Left lung (tissue), 10 donors: ENCODE data around the gene FBXO22. TPM values are rescaled to one million over a fixed set of nuclear protein-coding genes. Genes with fewer than 3 reads are reported as not detected.

Source experiments
- ATAC-seq: fragments of 200-7000 bp; cut with Tn5 transposase; one replicate; pipeline ENCODE4 v1.9.1; 2020; ENCODE audit warnings: moderate library complexity
- DNase-seq, 4 donors: peaks; one replicate each; pipeline ENCODE4 v3.0.0-alpha.2; 2013 to 2020
- H3K27ac ChIP-seq, 2 donors: fragments of 200-600 bp; sonication (generic) in 1 of 2; one replicate each; pipeline versions ENCODE4 v1.5.0 to v1.8.0; 2020 to 2021
- H3K27me3 ChIP-seq, 2 donors: fragments of 200-600 bp; sonication (generic) in 1 of 2; one replicate each; pipeline versions ENCODE4 v1.5.0 to v1.8.0; 2020 to 2021
- H3K36me3 ChIP-seq, 2 donors: fragments of 200-600 bp; sonication (generic) in 1 of 2; one replicate each; pipeline versions ENCODE4 v1.5.0 to v1.8.0; 2020 to 2021
- H3K4me1 ChIP-seq, 2 donors: fragments of 200-600 bp; one replicate each; pipeline ENCODE4 v1.8.0; 2021
- H3K4me3 ChIP-seq, 2 donors: fragments of 200-600 bp; sonication (generic) in 1 of 2; one replicate each; pipeline versions ENCODE4 v1.5.0 to v1.8.0; 2020 to 2021; ENCODE audit warnings: mild to moderate bottlenecking in 1 of 2
- H3K9me3 ChIP-seq, 2 donors: fragments of 200-600 bp; sonication (generic) in 1 of 2; one replicate each; pipeline versions ENCODE4 v1.5.0 to v1.8.0; 2020 to 2021
- intact Hi-C, 2 donors: fragments of 100-400 bp; cut with DNase I; formaldehyde crosslinking; loops; one replicate each; pipeline versions ENCODE4 v1.11.2 to v1.14.2; 2022
- polyA plus RNA-seq, 6 donors: library from polyadenylated mRNA; unstranded; fragments of 120-200 nt; gene quantifications; one replicate each; pipeline ENCODE4 v1.2.1, GENCODE V29; 2013; ENCODE audit not compliant: insufficient read length in 6 of 6
- total RNA-seq, 2 donors: library from RNA; stranded (reverse); fragmentation: NEBNext Ultra II Directional; extraction: Animal tissue kit (Norgen Biotek cat#: 25700); gene quantifications; one replicate each; pipeline ENCODE4 v1.2.1, GENCODE V29; 2021
- TF ChIP-seq, protein P1 (sequence below), 2 donors: fragments of 200-600 bp; sonication (generic) in 1 of 2; IDR thresholded peaks; one replicate each; pipeline versions ENCODE4 v1.5.0 to v1.8.0; 2021; ENCODE audit warnings: antibody characterized with exemption in 2 of 2
- donor health status: DM: no; HTN: yes; CAD: no.
- donor health status: DM: no; HTN: no; CAD: no.

The FBXO22 gene
- total and polyA plus RNA-seq, 8 donors = 26.7 to 44.8 (median 37.4) TPM

DNA sequence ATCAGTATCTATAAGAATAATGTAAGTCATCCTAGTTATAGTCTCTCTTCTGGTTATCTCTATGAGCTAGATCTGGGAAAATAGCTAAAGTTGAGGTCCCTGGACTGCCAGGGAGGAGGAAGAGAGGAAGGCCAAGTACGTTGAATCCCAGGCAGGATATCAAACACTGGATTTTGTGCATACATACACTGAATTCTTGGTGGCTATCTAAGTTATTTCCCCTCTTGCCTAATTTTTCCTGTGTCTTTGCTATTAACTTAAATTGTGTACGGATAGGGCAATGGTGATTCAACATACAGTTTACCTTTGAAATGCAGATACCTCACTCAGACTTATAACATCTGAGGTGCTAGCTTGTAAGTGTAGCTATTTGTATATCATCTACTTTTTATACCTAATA, 27.2 kb downstream of the FBXO22 start:
- ATAC-seq (no peak), DNase-seq (no peak)
- intact Hi-C loops = no loop called here
- no peaks in the 10 kb centered on the region for H3K27me3 ChIP-seq
- peaks cover 0 to 57% of the 10 kb centered on the region in 2 donors for H3K36me3 ChIP-seq
- H3K27ac ChIP-seq = no peak overlapping the region
- TF ChIP-seq, protein P1, sequence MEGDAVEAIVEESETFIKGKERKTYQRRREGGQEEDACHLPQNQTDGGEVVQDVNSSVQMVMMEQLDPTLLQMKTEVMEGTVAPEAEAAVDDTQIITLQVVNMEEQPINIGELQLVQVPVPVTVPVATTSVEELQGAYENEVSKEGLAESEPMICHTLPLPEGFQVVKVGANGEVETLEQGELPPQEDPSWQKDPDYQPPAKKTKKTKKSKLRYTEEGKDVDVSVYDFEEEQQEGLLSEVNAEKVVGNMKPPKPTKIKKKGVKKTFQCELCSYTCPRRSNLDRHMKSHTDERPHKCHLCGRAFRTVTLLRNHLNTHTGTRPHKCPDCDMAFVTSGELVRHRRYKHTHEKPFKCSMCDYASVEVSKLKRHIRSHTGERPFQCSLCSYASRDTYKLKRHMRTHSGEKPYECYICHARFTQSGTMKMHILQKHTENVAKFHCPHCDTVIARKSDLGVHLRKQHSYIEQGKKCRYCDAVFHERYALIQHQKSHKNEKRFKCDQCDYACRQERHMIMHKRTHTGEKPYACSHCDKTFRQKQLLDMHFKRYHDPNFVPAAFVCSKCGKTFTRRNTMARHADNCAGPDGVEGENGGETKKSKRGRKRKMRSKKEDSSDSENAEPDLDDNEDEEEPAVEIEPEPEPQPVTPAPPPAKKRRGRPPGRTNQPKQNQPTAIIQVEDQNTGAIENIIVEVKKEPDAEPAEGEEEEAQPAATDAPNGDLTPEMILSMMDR (IDR thresholded peaks at IDR 0.05) = no peak
- peaks cover 0 to 6% of the 10 kb centered on the region in 2 donors for H3K4me1 ChIP-seq
- H3K4me3 ChIP-seq = no peak overlapping the region
- H3K9me3 ChIP-seq = no peaks in the 10 kb centered on the region

DNA sequence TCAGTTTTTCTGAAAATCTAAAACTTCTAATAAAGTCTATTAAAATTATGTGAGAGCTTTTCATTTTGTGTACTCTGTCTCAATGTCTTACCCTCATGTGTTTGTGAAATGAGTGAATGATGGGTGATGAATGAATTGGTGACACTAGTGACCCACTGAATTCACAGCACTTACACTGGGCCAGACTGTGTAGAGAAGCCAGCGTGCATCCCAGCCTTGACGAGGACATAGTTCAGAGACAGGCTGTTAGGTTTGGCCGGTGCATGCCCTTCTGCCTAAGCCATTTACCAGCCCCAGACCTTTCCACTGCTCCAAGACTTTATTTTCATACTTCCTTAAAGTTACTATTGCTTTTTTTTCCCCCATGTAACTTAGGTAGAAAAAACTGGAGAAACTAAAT, 38.8 kb downstream of the FBXO22 start:
- intact Hi-C loops = no loop called here
- TF ChIP-seq, protein P1 (IDR thresholded peaks at IDR 0.05) = no peak
- Histone ChIP-seq H3K36me3 (peaks cover 0 to 8% of the 10 kb centered on the region in 2 donors), H3K4me3 (no peak overlapping the region), H3K27me3 (peaks cover 0 to 12% of the 10 kb centered on the region in 2 donors), H3K4me1 (no peaks in the 10 kb centered on the region), H3K27ac (no peak overlapping the region), H3K9me3 (no peaks in the 10 kb centered on the region)
- DNase-seq (no peak), ATAC-seq (no peak)

DNA sequence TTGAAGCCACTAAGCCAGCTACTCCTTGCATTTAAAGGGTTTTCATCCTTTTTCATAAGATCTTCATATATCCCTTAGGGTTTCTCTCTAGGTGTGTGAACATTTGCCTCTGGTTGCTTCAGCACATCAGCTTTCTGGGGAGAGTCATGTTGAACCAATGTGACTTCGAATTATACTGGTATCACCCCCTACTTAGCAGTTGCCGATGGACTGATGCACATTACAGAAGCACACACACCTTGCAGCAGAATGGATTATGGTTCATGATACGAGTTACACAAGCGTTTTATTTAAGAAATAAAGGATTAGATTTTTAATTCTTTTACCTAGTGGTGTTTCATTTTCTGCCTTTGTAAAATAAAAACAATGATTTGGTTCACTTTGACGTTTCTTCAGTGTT, 39.6 kb downstream of the FBXO22 start:
- no peak overlapping the region for H3K4me3 ChIP-seq
- peaks cover 0 to under 1% of the 10 kb centered on the region in 2 donors for H3K36me3 ChIP-seq
- DNase-seq (no peak), ATAC-seq (no peak)
- intact Hi-C loops = no loop called here
- peaks cover 0 to 18% of the 10 kb centered on the region in 2 donors for H3K27me3 ChIP-seq
- no peaks in the 10 kb centered on the region for H3K9me3 ChIP-seq
- H3K27ac ChIP-seq = no peak overlapping the region
- H3K4me1 ChIP-seq = no peaks in the 10 kb centered on the region
- TF ChIP-seq, protein P1 (IDR thresholded peaks at IDR 0.05) = no peak

DNA sequence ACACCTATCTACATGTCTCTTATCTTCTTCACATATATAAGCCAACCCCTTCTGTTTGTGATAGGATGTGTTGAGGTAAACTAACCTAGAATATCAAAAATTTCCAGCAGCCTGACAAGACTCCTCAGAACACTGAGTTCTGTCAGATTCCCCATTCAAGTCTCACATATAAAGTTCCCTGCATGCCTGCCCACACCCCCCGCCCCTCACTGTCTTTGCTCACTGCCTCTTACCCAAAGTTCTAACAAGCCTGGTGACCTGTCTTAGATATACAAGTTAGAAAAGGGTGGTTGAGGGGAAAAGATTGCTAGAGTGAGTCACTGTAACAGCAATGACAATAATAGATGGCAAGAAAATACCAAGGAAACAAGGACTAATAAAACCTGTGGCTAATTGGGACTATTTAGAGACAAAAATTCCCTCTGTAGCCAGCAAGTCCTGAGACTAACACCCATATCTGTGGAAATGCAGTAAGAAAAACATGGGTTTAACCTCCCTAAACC, 40.1 kb downstream of the FBXO22 start:
- Histone ChIP-seq H3K9me3 (no peaks in the 10 kb centered on the region), H3K27ac (no peak overlapping the region), H3K27me3 (peaks cover 0 to 23% of the 10 kb centered on the region in 2 donors), H3K4me1 (no peaks in the 10 kb centered on the region), H3K4me3 (no peak overlapping the region), H3K36me3 (no peaks in the 10 kb centered on the region)
- intact Hi-C loops = no loop called here
- no peak for DNase-seq
- no peak for ATAC-seq
- TF ChIP-seq, protein P1 (IDR thresholded peaks at IDR 0.05) = no peak

- DNase-seq = no peak
- intact Hi-C loops = no loop called here
- no peaks in the 10 kb centered on the region for H3K4me1 ChIP-seq
Measured at GRCh38 chr15:75945953-75946352, 42.3 kb downstream of the FBXO22 start.

More at GRCh38 chr15:75945953-75946352, 42.3 kb downstream of the FBXO22 start:
- ATAC-seq = no peak
- Histone ChIP-seq H3K36me3 (no peaks in the 10 kb centered on the region), H3K9me3 (no peaks in the 10 kb centered on the region), H3K27ac (no peak overlapping the region), H3K27me3 (peaks cover 0 to 23% of the 10 kb centered on the region in 2 donors), H3K4me3 (no peak overlapping the region)
- TF ChIP-seq, protein P1 (IDR thresholded peaks at IDR 0.05) = no peak
